ENCODE measurements around the gene C8G.

The C8G gene

DNA sequence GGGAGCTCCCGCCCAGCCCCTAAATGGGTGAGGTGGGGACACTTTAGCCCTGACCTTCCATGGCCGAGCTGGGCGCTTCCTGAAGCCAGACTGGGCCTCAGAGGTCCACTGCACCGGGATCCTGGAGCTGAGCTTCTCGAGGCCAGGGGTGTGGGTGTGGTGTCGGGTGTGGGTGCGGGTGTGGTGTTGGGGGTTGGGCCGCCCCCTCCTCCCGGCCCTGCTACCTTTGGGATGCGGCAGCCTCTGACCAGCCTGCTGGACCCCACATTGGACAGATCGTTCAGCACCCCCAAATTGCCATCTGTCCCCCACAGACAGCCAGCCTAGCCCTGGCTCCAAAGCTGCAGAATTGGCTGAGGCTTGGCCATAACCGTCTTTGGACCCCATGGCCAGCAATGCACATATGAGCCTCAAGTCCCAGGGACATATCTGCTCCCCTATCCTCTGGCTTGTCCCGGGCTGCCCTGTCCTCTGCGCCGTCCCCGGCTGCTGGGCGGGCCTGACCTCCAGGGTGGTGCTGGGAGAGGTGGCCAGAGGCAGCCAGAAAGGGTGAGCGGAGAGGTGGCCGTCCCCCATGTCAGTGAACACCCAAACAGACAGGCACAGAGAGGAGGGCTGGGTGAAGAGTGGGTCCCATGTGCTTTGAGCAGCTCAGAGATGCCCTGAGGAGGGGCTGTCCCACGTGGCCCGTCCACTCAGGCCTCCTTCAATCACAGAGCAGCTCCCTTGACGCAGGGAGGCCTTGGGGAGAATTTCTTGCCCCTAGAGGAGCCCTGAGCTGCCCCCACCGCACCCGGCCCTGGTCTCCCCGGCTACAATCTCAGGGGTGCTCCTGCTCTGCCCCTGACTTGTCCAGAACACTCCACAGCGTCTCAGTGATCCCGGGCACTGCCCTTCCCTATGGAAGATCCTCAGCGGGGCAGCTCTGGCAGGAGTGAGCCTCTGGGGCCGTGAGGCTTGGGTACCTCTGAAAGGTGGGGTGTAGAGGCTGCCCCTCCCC lies 28.9 kb downstream of the C8G start:
- DNase-seq (ENCODE audit: low read depth) = no peak
- no peak overlapping the region for H3K4me3 ChIP-seq (replicated peaks; ENCODE audit: low read depth, low read length)
- TF ChIP-seq, protein P1, sequence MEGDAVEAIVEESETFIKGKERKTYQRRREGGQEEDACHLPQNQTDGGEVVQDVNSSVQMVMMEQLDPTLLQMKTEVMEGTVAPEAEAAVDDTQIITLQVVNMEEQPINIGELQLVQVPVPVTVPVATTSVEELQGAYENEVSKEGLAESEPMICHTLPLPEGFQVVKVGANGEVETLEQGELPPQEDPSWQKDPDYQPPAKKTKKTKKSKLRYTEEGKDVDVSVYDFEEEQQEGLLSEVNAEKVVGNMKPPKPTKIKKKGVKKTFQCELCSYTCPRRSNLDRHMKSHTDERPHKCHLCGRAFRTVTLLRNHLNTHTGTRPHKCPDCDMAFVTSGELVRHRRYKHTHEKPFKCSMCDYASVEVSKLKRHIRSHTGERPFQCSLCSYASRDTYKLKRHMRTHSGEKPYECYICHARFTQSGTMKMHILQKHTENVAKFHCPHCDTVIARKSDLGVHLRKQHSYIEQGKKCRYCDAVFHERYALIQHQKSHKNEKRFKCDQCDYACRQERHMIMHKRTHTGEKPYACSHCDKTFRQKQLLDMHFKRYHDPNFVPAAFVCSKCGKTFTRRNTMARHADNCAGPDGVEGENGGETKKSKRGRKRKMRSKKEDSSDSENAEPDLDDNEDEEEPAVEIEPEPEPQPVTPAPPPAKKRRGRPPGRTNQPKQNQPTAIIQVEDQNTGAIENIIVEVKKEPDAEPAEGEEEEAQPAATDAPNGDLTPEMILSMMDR (IDR thresholded peaks at IDR 0.05; ENCODE audit: low read length, missing control alignments) = no peak

DNA sequence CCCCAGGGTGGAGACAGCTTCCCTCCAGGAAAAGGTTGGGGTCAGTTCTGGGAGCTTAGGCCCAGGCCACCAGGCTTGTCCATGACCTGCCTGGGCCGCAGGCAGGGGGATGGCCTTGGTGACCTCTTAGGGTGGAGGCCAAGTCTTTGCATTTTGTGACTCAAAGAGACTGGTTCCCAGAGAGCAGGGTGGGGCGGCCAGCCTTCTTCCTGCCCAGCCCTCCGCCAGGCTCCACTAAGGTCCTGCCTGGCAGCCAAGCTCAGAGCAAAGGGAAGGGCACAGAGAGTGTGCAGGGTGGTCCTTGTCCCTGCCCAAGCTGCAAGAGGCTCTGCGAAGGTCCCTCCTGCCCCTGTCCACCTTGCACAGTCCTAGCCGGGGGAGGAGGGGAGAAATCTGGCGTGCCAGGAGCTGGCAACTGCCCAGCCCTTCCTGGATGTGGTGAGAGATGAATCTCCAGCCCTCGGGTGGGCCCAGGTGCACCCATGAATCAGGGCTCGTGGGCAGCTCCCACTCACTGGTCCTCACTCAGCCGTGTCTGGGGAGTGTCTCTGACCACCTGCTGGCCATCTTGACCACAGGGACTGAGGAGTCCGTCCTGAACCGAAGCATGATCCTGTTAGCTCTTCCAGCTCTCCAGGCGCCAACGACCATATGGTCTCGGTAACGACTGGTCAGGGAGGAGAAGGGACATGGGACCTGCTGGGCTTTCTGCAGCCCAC lies 29.9 kb downstream of the C8G start:
- no peak overlapping the region for H3K4me3 ChIP-seq (replicated peaks; ENCODE audit: low read depth, low read length)
- TF ChIP-seq, protein P1 (IDR thresholded peaks at IDR 0.05; ENCODE audit: low read length, missing control alignments) = no peak
- DNase-seq (ENCODE audit: low read depth) = no peak

DNA sequence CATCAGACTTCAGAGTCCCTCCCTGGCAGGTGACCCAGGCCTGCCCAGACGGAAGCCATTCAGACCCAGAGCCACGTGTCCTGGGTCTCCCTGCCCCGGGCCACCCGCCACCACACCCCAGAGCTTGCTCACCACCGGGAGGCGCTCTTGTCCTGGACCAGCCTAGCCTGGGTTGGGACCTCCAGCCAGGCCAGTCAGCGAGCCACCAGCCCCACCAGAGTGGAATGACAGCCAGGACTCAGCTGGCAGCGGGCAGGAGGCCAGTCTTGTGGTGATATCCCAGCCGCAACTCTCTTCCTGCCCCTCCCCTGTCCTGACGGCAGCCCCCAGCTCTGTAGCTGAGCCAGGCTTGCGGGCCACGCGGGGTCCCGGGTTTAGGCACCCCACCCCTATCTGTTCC lies 30.6 kb downstream of the C8G start:
- DNase-seq (ENCODE audit: low read depth) = no peak
- TF ChIP-seq, protein P1 (IDR thresholded peaks at IDR 0.05; ENCODE audit: low read length, missing control alignments) = no peak
- no peak overlapping the region for H3K4me3 ChIP-seq (replicated peaks; ENCODE audit: low read depth, low read length)

DNA sequence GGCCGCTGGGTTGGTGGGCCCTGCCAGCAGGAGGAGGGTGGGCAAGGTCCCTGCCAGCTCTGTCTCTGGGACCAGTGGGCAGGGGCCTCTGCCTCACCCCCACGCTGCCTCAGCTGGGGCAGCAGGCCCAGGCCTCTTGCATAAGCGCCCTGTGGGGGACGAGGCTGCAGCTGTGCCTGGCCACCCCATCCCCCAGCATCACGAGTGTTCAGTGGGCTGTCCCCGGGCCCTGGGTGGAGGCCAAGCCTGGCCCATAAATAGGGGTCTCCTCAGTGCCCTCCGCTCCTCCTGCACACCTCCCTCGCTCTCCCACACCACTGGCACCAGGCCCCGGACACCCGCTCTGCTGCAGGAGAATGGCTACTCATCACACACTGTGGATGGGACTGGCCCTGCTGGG lies 32.2 kb downstream of the C8G start, which contains the start of gene PTGDS:
Gene PTGDS, plus strand, starts transcription at position 282 of the 400 bp plus-strand sequence. Its CDS starts 75 bp downstream, at position 357.
- peak within 1 kb of the TSS; percentile 57 for H3K4me3 ChIP-seq (replicated peaks; ENCODE audit: low read depth, low read length)
- TF ChIP-seq, protein P1 (IDR thresholded peaks at IDR 0.05; ENCODE audit: low read length, missing control alignments) = no peak
- peak; percentile 70 for DNase-seq (ENCODE audit: low read depth)

DNA sequence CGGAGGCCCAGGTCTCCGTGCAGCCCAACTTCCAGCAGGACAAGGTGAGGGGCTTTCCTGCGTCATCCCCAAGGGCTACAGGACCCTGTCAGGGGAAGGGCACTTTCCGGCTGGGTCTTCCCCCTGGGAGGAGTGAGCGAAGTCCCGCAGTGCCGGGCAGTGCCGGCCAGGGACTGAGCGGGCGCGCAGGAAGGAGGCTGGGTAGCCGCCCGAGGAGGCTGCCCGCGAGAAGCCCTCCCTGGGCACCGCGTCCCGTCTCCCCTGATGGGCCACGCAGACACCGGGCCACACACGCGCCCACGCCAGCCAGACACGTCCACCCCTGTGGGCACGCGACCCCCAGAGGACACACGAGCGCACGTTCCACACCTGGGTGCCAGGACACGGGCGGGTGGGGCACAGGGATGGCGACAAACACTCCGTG lies 32.6 kb downstream of the C8G start:
- DNase-seq (ENCODE audit: low read depth) = no peak
- H3K4me3 ChIP-seq (replicated peaks; ENCODE audit: low read depth, low read length) = peak overlapping the region; percentile 57
- TF ChIP-seq, protein P1 (IDR thresholded peaks at IDR 0.05; ENCODE audit: low read length, missing control alignments) = no peak

- DNase-seq (ENCODE audit: low read depth) = peak; percentile 61
- TF ChIP-seq, protein P1 (IDR thresholded peaks at IDR 0.05; ENCODE audit: low read length, missing control alignments) = no peak
- peak overlapping the region; percentile 57 for H3K4me3 ChIP-seq (replicated peaks; ENCODE audit: low read depth, low read length)
Measured at GRCh38 chr9:136978073-136978864, 33.2 kb downstream of the C8G start.
